Heart left ventricle (tissue), 16 donors: ENCODE results near the gene SH3BGRL. TPM values are rescaled to one million over a fixed set of nuclear protein-coding genes. Genes with fewer than 3 reads are reported as not detected.

ENCODE experiments used
- ATAC-seq, 4 donors: fragments of 200-7000 bp; cut with Tn5 transposase; one replicate each; pipeline ENCODE4 v1.9.1; 2020 to 2022; ENCODE audit warnings: moderate library complexity in 4 of 4, mild to moderate bottlenecking in 3 of 4, moderate number of reproducible peaks in 1 of 4
- DNase-seq, 5 donors: peaks; one replicate each; pipeline ENCODE4 v3.0.0-alpha.2; 2020
- H3K27ac ChIP-seq, 12 donors: fragments of 200-600 bp; sonication (generic) in 4 of 12; one replicate each; pipeline versions ENCODE4 v1.5.0 to v1.8.0; 2016 to 2022; ENCODE audit warnings: mild to moderate bottlenecking in 2 of 12
- H3K27me3 ChIP-seq, 9 donors: fragments of 200-600 bp; sonication (generic) in 2 of 9; one replicate each; pipeline versions ENCODE4 v1.5.1 to v1.8.0; 2016 to 2022; ENCODE audit warnings: mild to moderate bottlenecking in 3 of 9
- H3K36me3 ChIP-seq, 9 donors: fragments of 200-600 bp; sonication (generic) in 2 of 9; one replicate each; pipeline versions ENCODE4 v1.5.0 to v1.8.0; 2018 to 2022; ENCODE audit warnings: mild to moderate bottlenecking in 2 of 9
- H3K4me1 ChIP-seq, 12 donors: fragments of 200-600 bp; sonication (generic) in 4 of 12; one replicate each; pipeline versions ENCODE4 v1.5.0 to v1.8.0; 2016 to 2022; ENCODE audit warnings: mild to moderate bottlenecking in 3 of 12
- H3K4me3 ChIP-seq, 12 donors: fragments of 200-600 bp; sonication (generic) in 4 of 12; one replicate each; pipeline versions ENCODE4 v1.5.0 to v1.8.0; 2017 to 2022; ENCODE audit warnings: mild to moderate bottlenecking in 9 of 12, moderate library complexity in 4 of 12
- H3K9me3 ChIP-seq, 12 donors: fragments of 200-600 bp; sonication (generic) in 4 of 12; one replicate each; pipeline versions ENCODE4 v1.5.0 to v1.8.0; 2016 to 2022; ENCODE audit warnings: mild to moderate bottlenecking in 1 of 12
- CTCF ChIP-seq, 12 donors: fragments of 200-600 bp; sonication (generic) in 4 of 12; IDR thresholded peaks; one replicate each; pipeline versions ENCODE4 v1.5.0 to v1.8.0; 2018 to 2022; ENCODE audit warnings: antibody characterized with exemption in 12 of 12, mild to moderate bottlenecking in 5 of 12
- POLR2A ChIP-seq, 2 donors: fragments of 450-650 bp; IDR thresholded peaks; one replicate each; pipeline ENCODE4 v1.6.1; 2017; ENCODE audit warnings: antibody characterized with exemption in 2 of 2, mild to moderate bottlenecking in 2 of 2, moderate library complexity in 2 of 2
- WGBS, 4 donors: extraction: QIAGEN DNeasy Blood & Tissue Kit in 2 of 4; methylation state at CpG; one replicate each; pipeline versions ENCODE4 v1.1.5 to v1.1.7; 2013 to 2018; 5-methylcytosine and 5-hydroxymethylcytosine counted together
- intact Hi-C, 10 donors: fragments of 100-400 bp; cut with DNase I; formaldehyde crosslinking; loops; one replicate each; pipeline versions ENCODE4 v1.11.1 to v1.14.2; 2022
- long read RNA-seq, 3 donors: library from polyadenylated mRNA; unstranded; transcript quantifications; one replicate each; pipeline ENCODE4 v2.0.0, GENCODE V29; 2020 to 2021
- polyA plus RNA-seq, 2 donors: library from polyadenylated mRNA; stranded (reverse); fragments of 200-250 nt; gene quantifications; one replicate each; pipeline ENCODE4 v1.2.3, GENCODE V29; 2013
- total RNA-seq, 9 donors: library from RNA; depleted of rRNA in 2 of 9; stranded (reverse); fragments of >200 nt in 2 of 9; fragmentation: NEBNext Ultra II Directional in 3 of 9; extraction: Animal tissue kit (Norgen Biotek cat#: 25700) in 3 of 9; gene quantifications; one replicate each; pipeline versions ENCODE4 v1.1.0 to v1.2.4, GENCODE V29; 2016 to 2023
- donor health status: ischemic (EF 13 %, LVEDD 7.1; RV severe dilation, severe dysfunction).
- donor health status: healthy with polysubstance abuse.
- donor health status: DM: no; HTN: yes; CAD: no.
- donor health status: DM: no; HTN: no; CAD: no.
- donor health status: ischemic (EF 25% LVEDD 6.9; RV normal size, moderate dysfunction).
- donor health status: ischemic (EF 25% LVEDD 5.7; RV mildly dilated, moderate dysfunction).
- donor health status: healthy.
- donor health status: DM: yes; HTN: yes; CAD: no.
- donor health status: ischemic (EF 35%, LVEDD 5.7; RV mildly dilated, moderate dysfunction).
- donor health status: nonischemic (EF 11% LVEDD 7.7; RV severe dilation, severe dysfunction).
- donor health status: DM: yes; HTN: yes; CAD: no.
- donor health status: PGD.
- donor health status: ischemic (EF 29% LVEDD 5.4; RV normal size, mild dysfunction).
- donor health status: nonischemic (EF 23%, LVEDD 6.1; RV moderate dilation, normal function).

The SH3BGRL gene
- total RNA-seq (10 to 100 TPM; 16.4 to 96.1 (median 26.9) TPM), polyA plus RNA-seq (10 to 100 TPM; 16.7 to 21.8 TPM)
- long read RNA-seq, donor 1, transcript SH3BGRL-201 (4 exons, 1,923 nt), result major isoform, 25 of 26 reads
- long read RNA-seq, donor 1, partial matches to known transcripts, result 0 of 26 reads
- long read RNA-seq, donor 1, other reads (novel, unspliced or antisense), result 1 of 26 reads
- long read RNA-seq, donor 2, transcript SH3BGRL-201 (4 exons, 1,923 nt), result major isoform, 57 of 59 reads
- long read RNA-seq, donor 2, partial matches to known transcripts, result 1 of 59 reads
- long read RNA-seq, donor 2, other reads (novel, unspliced or antisense), result 0 of 59 reads
- long read RNA-seq, donor 3, transcript SH3BGRL-201 (4 exons, 1,923 nt), result major isoform, 11 of 16 reads
- long read RNA-seq, donor 3, partial matches to known transcripts, result 2 of 16 reads
- long read RNA-seq, donor 3, other reads (novel, unspliced or antisense), result 3 of 16 reads

DNA sequence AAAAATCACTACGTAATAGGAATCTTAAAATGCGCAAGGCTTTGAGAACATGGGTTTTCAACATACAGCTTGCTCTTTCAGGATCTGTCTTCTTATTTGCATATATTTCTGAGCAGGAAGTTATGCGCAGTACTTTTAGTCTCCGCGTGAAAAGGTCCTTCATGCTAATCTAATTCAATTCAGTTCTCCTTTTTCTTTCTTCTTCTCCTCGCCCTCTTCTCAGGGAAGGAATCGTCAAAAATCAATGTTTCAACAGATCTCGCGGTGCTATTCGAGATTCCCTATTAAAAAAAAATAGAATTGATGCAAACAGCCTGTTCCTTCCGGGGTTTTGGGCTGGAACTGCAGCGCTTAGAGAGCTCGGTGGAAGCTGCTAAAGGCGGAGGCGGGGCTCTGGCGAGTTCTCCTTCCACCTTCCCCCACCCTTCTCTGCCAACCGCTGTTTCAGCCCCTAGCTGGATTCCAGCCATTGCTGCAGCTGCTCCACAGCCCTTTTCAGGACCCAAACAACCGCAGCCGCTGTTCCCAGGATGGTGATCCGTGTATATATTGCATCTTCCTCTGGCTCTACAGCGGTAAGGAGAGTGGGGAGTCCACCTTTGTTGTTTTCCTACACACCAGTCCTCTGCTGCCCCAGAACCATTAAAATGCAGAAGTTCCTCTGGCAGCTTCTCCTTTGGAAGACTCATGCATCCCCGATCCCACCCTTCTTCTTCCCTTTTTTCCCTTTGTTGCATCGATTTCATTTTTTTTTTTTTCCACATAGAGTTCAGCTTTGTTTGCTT, at the start of gene SH3BGRL, which contains the start of gene HMGN5:
SH3BGRL (plus strand) TSS at position 432 of the 785 bp plus-strand sequence; CDS start at position 531, 99 bp downstream.
HMGN5 (minus strand) TSS at position 243 of the 785 bp plus-strand sequence. CDS start 80,364 bp downstream, outside the sequence.
- Histone ChIP-seq H3K27ac (peak within 1 kb of the TSS; percentile 36 to 82 (median 72)), H3K4me3 (peak within 1 kb of the TSS; percentile 2 to 87 (median 59)), H3K27me3 (no peaks in the 10 kb centered on the region), H3K9me3 (no peaks in the 10 kb centered on the region), H3K4me1 (peaks cover 0 to 13% (median 0%) of the 10 kb centered on the region in 12 donors), H3K36me3 (no peaks in the 10 kb centered on the region)
- 1 to 25% (median 12%) methylated on average over 23 of the region's 23 CpGs for WGBS, 4 donors
- DNase-seq (peak; percentile 78 to 84 (median 81)), ATAC-seq (peak; percentile 90 to 99 (median 98))
- intact Hi-C loops, result loop anchor here in 1 of 10 donors (10.0 kb wide), 1 partner anchor 63 kb away; no protein-coding TSS in a partner anchor
- TF ChIP-seq CTCF (IDR thresholded peaks at IDR 0.05), result no peak
- TF ChIP-seq POLR2A (IDR thresholded peaks at IDR 0.05), result peak in 1 of 2 donors; percentile 20

DNA sequence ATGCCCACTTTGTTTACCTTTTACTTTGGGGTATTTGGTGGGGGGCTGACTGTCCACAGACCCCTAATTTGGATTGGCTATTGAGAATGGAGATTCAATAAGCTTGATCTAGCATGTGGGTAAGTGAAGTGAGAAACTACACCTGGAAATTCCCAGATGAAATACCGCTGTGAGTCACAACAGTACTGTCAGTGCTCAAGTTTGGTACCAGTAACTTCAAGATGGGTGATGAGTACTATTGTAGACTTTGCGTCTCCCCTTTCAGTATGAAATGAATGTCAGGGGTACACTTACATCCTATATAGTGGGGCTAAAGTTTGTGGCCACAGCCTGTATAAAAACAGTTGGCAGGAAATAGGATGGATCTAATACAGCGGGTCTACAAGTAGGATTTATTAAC, 33.5 kb upstream of the SH3BGRL start:
- ATAC-seq (no peak), DNase-seq (no peak)
- 71 to 95% (median 83%) methylated on average over 3 of the region's 3 CpGs for WGBS, 4 donors
- intact Hi-C loops, result no loop called here
- TF ChIP-seq CTCF (IDR thresholded peaks at IDR 0.05) (no peak), POLR2A (IDR thresholded peaks at IDR 0.05) (no peak)
- Histone ChIP-seq H3K27me3 (peaks cover 0 to 8% (median 0%) of the 10 kb centered on the region in 9 donors), H3K4me1 (no peaks in the 10 kb centered on the region), H3K4me3 (no peak overlapping the region), H3K27ac (no peak overlapping the region), H3K9me3 (no peaks in the 10 kb centered on the region), H3K36me3 (no peaks in the 10 kb centered on the region)

GRCh38 chrX:81174286-81174685, 27.6 kb upstream of the SH3BGRL start:
- ATAC-seq (no peak), DNase-seq (no peak)
- Histone ChIP-seq H3K36me3 (no peaks in the 10 kb centered on the region), H3K4me3 (no peak overlapping the region), H3K4me1 (no peaks in the 10 kb centered on the region), H3K27ac (no peak overlapping the region), H3K9me3 (no peaks in the 10 kb centered on the region), H3K27me3 (peaks cover 0 to 5% (median 0%) of the 10 kb centered on the region in 9 donors)
- TF ChIP-seq CTCF (IDR thresholded peaks at IDR 0.05), result peak in 6 of 12 donors; percentile 18 to 44 (median 34)
- TF ChIP-seq POLR2A (IDR thresholded peaks at IDR 0.05), result no peak
- intact Hi-C loops, result loop anchor here in 6 of 10 donors (5.0 to 10.0 kb wide), 2 partner anchors 201 to 203 kb away; no protein-coding TSS in a partner anchor
- 22 to 43% (median 34%) methylated on average over 1 of the region's 1 CpG for WGBS, 4 donors
